Mononuclear cell (primary cell): ENCODE measurements around the gene TTC7B. TPM values are rescaled to one million over a fixed set of nuclear protein-coding genes. Genes with fewer than 3 reads are reported as not detected.

Experiments
- H3K27me3 ChIP-seq: 2 replicates; pipeline ENCODE4 v1.6.0; 2011; ENCODE audit warnings: low read length, control low read depth; ENCODE audit not compliant: insufficient read depth
- H3K4me1 ChIP-seq: 2 replicates; pipeline ENCODE4 v1.5.1; 2011; ENCODE audit warnings: mild to moderate bottlenecking, low read length, control low read depth; ENCODE audit not compliant: insufficient read depth
- H3K4me3 ChIP-seq: 2 replicates; pipeline ENCODE4 v1.5.1; 2011; ENCODE audit warnings: mild to moderate bottlenecking, low read length, moderate library complexity
- H3K9me3 ChIP-seq: 2 replicates; pipeline ENCODE4 v1.5.1; 2011; ENCODE audit warnings: low read depth, mild to moderate bottlenecking, control low read depth, low read length
- total RNA-seq: library from RNA; depleted of rRNA; stranded (reverse); fragments of >200 nt; gene quantifications from one replicate; pipeline ENCODE4 v1.2.3, GENCODE V29; 2012

The TTC7B gene
- total RNA-seq, 1 donor, result 8.3 TPM

- no peaks in the 10 kb centered on the region for H3K9me3 ChIP-seq
- no peaks in the 10 kb centered on the region for H3K4me1 ChIP-seq
- no peak overlapping the region for H3K4me3 ChIP-seq
- H3K27me3 ChIP-seq, result no peaks in the 10 kb centered on the region
Measured at GRCh38 chr14:90556666-90557450, 259.4 kb downstream of the TTC7B start.

GRCh38 chr14:90556012-90556477 is 260.2 kb downstream of the TTC7B start:
- no peaks in the 10 kb centered on the region for H3K9me3 ChIP-seq

DNA sequence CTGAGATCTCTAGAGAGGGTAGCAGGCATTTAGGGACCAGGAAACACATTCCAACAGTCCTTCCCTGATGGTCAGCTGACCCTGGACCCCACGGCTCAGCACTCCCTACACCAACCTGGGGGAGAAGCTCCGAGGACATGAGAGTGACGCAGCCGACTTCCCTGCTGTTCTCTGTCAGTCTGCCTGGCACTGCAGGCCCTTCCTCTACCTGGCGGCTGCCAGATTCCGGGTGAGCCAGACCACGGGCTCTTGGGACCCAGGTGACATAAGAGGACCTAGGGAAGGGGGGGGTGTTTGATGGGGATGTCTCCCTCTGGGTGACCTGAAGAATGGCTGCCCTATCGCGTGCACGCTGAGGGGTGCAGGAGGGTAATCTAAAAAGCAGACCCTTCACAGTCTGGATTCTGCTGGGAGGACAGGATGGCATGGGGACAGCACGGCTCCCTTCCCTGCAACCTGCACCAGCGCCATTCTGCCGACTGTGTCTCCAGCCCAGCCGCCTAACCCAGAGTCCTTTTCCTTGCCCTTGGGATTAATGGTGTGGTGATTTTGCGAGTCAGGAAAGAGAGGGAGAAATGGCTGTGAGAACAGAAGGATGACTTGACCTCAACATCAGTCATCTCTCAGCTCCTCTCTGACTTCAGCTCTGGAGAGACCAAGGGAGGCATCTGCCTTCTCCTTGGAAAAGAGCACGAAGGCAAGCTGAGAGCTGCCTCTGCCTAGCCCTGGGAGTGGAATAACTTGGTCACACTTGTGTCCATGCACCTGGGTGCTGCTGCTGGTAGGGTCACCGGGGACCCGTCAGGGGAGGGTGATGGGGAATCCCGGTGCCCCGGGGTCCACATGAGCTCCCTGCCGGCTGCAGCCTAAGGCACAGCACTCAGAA is 260.9 kb downstream of the TTC7B start:
- no peaks in the 10 kb centered on the region for H3K9me3 ChIP-seq
- H3K4me1 ChIP-seq, result no peaks in the 10 kb centered on the region
- H3K4me3 ChIP-seq, result no peak overlapping the region
- no peaks in the 10 kb centered on the region for H3K27me3 ChIP-seq

More at GRCh38 chr14:90556012-90556477, 260.2 kb downstream of the TTC7B start:
- H3K4me1 ChIP-seq, result no peaks in the 10 kb centered on the region
- no peaks in the 10 kb centered on the region for H3K27me3 ChIP-seq
- no peak overlapping the region for H3K4me3 ChIP-seq

GRCh38 chr14:90554341-90554740 is 261.9 kb downstream of the TTC7B start:
- Histone ChIP-seq H3K4me3 (no peak overlapping the region), H3K27me3 (no peaks in the 10 kb centered on the region), H3K4me1 (no peaks in the 10 kb centered on the region), H3K9me3 (no peaks in the 10 kb centered on the region)

DNA sequence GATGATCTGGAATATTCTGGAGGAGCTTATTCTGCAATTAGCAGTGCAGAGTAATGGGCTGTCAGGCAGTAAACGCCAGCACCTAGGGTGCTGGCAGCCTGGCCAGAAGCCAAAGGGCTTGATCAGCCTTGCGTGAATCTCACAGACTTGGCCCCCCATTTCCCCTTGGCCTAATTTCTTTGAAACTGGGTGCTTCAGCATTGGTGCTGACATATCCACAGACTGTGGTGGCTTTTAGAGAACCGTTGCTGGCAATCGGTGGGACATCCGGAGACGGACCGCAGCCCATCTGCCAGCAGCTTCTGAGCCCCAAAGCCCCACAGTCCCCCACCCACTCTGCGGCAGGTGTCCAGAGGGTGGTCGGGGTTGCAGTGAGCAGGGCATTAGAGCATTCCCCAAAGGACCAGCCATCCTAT is 262.3 kb downstream of the TTC7B start:
- no peaks in the 10 kb centered on the region for H3K9me3 ChIP-seq
- no peak overlapping the region for H3K4me3 ChIP-seq
- H3K4me1 ChIP-seq, result no peaks in the 10 kb centered on the region
- no peaks in the 10 kb centered on the region for H3K27me3 ChIP-seq

DNA sequence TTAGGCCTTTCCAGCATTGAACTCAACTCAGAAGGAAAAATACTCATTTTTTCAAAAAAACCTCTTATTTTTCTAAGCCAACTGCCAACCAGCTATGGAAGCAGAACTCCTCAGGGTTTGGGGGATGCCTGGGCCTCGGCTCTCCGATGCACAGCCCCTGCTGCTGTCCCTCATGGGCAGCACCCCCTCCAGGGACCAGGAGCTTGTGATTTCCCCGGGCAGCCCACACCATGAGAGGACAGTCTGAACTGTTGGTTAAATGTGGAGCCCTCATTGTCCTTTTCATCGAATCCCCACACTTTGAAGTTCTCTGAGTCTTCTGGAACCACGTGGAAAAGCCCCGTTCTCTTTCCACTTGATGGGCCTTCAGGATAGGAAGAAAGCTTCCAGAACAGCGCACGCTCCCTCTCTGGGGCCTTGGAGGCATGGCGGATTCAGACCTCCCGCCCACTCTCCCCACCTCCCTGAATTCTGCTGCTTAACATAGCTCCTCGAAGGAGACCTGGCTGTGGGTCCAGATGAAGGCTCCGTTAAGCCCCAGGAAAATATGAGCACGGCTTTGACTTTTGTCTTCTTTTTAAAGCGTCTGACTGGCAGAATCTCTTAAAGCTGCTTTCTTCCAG is 262.8 kb downstream of the TTC7B start:
- Histone ChIP-seq H3K4me3 (no peak overlapping the region), H3K27me3 (no peaks in the 10 kb centered on the region), H3K9me3 (no peaks in the 10 kb centered on the region), H3K4me1 (no peaks in the 10 kb centered on the region)

DNA sequence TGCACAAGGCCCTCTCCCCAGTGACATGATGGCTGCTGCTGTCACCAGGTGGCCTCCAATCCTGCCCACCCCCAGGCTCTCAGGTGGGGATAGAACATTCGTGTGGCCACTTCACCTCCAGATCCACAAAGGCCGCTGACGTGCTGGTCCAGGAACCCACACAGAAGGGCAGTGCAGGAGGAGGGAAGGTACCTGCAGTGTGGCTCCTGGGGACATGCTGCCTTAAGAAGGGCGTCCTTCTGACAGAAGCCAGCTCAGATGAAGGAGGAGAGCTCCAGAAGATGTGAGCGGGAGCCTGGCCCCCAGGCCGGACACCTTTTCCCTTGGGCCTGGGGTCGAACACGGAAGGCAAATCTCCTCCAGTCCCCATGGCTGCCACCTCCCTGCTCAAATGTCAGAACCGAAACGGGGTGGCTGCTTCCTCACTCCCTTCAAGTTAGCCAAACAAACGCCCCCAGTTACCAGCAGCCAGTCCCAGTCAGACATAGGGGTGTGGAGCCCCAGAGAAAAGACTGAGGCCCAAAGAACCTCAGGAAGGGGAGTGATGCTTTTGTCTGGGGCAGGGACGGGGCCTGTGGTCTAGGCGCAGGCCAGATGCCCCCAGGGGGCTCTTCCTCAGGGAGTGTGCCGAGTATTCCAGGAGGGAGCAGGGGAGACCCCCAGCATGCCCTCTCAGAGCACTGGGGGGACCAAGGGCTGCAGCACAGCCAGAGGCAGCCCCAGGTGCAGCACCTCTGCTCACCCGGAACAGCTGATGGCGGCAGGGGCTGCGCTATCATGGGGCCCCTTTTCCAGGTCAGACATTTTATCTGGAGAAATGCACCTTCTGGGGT is 263.5 kb downstream of the TTC7B start:
- Histone ChIP-seq H3K27me3 (no peaks in the 10 kb centered on the region), H3K4me3 (no peak overlapping the region)

DNA sequence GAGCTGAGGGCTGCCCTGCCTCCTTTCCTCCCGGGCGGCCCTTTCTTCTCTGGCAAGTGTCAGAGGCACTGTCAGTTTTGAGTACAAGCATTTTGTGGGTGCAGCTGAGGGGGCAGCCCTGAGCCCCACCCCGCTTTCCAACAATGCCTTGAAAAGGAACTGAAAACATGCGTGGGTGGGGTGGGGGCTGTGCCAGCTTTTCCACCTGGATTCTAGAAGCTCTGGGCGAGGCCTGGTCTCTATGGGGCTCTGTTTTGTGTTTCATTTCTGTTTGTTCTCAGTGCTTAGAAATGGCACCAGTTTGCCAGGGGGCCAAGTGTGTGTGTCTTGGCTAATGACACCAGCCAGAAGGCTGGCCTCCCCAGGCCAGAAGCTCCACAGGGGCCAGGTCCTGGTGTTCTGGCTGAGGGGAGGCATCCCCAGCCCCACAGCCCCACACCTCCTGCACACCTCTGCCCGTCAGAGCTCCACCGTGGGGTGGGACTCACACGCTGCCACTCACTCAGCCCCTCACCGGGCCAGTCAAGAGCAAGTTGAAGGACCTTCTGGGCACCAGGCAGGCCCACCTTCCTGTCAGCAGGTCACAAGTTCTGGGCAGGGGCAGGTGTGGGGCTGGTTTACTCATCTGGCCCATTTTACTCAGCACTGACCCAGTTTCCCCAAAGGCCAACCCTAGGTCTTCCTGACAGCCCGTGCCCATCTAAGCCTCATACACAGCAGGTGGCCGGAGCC is 264.3 kb downstream of the TTC7B start:
- H3K4me3 ChIP-seq, result no peak overlapping the region
- H3K27me3 ChIP-seq, result no peaks in the 10 kb centered on the region
- no peaks in the 10 kb centered on the region for H3K9me3 ChIP-seq
- no peaks in the 10 kb centered on the region for H3K4me1 ChIP-seq

More for the DNA sequence above, 263.5 kb downstream of the TTC7B start:
- Histone ChIP-seq H3K9me3 (no peaks in the 10 kb centered on the region), H3K4me1 (no peaks in the 10 kb centered on the region)

GRCh38 chr14:90551070-90551704 is 265.0 kb downstream of the TTC7B start:
- Histone ChIP-seq H3K27me3 (no peaks in the 10 kb centered on the region), H3K4me1 (no peaks in the 10 kb centered on the region), H3K9me3 (no peaks in the 10 kb centered on the region), H3K4me3 (no peak overlapping the region)

DNA sequence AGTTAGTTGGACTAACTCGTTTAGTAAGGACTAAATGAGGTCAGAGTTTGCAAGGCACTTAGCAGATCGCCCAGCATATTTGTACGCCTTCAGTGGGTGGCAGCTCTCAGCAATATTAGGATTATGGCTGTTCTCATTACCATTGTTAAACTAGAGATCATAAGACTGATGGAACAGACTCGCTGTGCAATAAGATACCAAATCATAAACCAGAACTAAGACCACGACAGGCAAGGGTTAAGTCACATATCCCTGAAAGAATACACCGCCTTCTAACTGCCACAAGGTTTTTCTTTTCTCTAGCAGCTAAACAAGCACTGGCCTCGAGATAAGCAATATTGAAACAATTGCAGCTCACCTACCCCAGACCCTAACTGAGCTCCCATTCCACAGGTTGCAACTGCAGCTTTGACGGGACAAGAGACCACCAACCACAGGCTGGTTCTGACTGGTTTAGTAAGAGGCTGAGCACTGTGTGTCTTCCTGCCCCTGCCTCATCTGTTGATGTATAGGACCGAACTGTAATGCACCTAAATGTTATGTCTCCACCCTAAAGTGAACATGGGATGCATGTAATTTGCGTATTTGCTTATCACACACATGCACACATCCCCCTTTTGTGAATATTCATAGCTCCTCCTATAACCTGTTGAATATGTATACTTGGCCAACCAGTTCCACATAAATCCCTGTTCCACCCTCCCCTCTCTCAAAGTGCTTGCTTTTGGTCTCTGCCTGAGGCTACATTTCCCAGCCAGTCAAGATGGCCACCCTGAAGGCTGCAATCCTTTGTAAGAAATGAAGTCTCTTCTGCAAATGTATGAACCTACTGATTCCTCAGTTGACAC is 266.2 kb downstream of the TTC7B start:
- no peaks in the 10 kb centered on the region for H3K9me3 ChIP-seq
- H3K4me1 ChIP-seq, result no peaks in the 10 kb centered on the region
- H3K27me3 ChIP-seq, result no peaks in the 10 kb centered on the region
- H3K4me3 ChIP-seq, result no peak overlapping the region

GRCh38 chr14:90548455-90548854 is 267.8 kb downstream of the TTC7B start:
- no peaks in the 10 kb centered on the region for H3K4me1 ChIP-seq
- H3K4me3 ChIP-seq, result no peak overlapping the region
- H3K27me3 ChIP-seq, result no peaks in the 10 kb centered on the region
- no peaks in the 10 kb centered on the region for H3K9me3 ChIP-seq

DNA sequence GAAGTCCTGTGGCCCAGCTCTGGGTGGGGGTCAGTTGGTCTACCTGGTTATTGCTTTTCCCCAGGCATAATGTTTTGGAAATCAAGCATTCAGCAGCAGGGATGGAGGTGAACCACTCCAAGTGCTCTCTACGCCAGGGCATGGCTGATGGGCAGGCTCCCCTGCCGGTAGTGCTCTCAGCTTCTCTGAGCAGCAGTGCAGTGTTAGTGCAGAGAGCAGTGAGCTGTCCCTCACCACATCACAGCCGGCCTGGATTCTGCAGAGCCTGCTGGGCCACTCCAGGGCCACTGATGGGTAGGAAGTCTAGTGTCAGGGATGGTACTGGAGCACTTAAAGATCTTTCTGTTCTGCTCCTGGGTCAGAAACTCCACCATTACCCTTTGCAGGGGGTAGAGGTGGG is 268.3 kb downstream of the TTC7B start:
- H3K4me1 ChIP-seq, result no peaks in the 10 kb centered on the region
- H3K27me3 ChIP-seq, result no peaks in the 10 kb centered on the region
- H3K9me3 ChIP-seq, result no peaks in the 10 kb centered on the region
- no peak overlapping the region for H3K4me3 ChIP-seq

DNA sequence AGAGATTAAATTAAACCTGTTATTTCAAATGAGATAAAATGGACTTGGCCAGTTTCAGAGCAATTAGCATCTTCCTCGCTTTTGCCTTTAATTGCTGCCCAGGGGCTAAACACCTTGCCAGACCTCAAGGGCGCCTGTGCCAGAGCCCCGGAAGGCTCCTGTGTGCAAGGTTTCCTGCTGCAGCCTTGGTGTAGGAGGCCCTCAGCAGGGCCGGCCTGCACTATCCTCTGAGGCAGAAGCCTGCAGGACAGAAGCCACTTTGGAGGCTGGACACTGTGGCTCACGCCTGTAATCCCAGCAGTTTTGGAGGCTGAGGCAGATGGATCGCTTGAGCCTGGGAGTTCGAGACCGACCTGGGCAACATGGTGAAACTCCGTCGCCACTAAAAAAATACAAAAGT is 269.0 kb downstream of the TTC7B start:
- Histone ChIP-seq H3K9me3 (no peaks in the 10 kb centered on the region), H3K27me3 (no peaks in the 10 kb centered on the region), H3K4me3 (no peak overlapping the region), H3K4me1 (no peaks in the 10 kb centered on the region)
